Prostate gland (tissue), 2 donors: ENCODE results near the gene TMPRSS4. TPM values are rescaled to one million over a fixed set of nuclear protein-coding genes. Genes with fewer than 3 reads are reported as not detected.

Source experiments
- DNase-seq: peaks from one replicate; pipeline ENCODE4 v3.0.0-alpha.2; 2019; ENCODE audit warnings: low spot score
- H3K27ac ChIP-seq, 2 donors: fragments of 200-600 bp; sonication (generic); 2 replicates each; pipeline ENCODE4 v1.5.1; 2017 to 2019
- H3K27me3 ChIP-seq: fragments of 200-600 bp; sonication (generic); replicated peaks from 2 replicates; pipeline ENCODE4 v1.5.1; 2019; ENCODE audit not compliant: insufficient read depth
- H3K36me3 ChIP-seq, 2 donors: fragments of 200-600 bp; sonication (generic); 1 replicate in 1 of 2; 2 replicates in 1 of 2; pipeline versions ENCODE4 v1.5.1 to v1.8.1; 2017 to 2019
- H3K4me1 ChIP-seq: fragments of 200-600 bp; sonication (generic); replicated peaks from 2 replicates; pipeline ENCODE4 v1.5.1; 2019
- H3K4me3 ChIP-seq, 2 donors: fragments of 200-600 bp; sonication (generic); 2 replicates each; pipeline ENCODE4 v1.5.1; 2017 to 2019
- H3K9me3 ChIP-seq: fragments of 200-600 bp; sonication (generic); 2 replicates; pipeline ENCODE4 v1.5.1; 2017
- POLR2A ChIP-seq: fragments of 450-650 bp; IDR thresholded peaks from one replicate; pipeline ENCODE4 v1.6.1; 2016; ENCODE audit warnings: antibody characterized with exemption, mild to moderate bottlenecking
- POLR2AphosphoS5 ChIP-seq: sonication (generic); formaldehyde crosslinking; IDR thresholded peaks from one replicate; pipeline ENCODE4 v1.6.1; 2017; ENCODE audit warnings: antibody characterized with exemption
- WGBS: methylation state at CpG from one replicate; pipeline ENCODE4 v1.1.5; 2018; 5-methylcytosine and 5-hydroxymethylcytosine counted together
- intact Hi-C: fragments of 100-400 bp; cut with DNase I; formaldehyde crosslinking; loops from one replicate; pipeline ENCODE4 v1.14.2; 2022
- total RNA-seq, 2 donors: library from RNA; depleted of rRNA; stranded (reverse); fragments of >200 nt; gene quantifications; one replicate each; pipeline ENCODE4 v1.1.0, GENCODE V29; 2016
- TF ChIP-seq, protein P1 (sequence below), 4 experiments: fragments of 200-600 bp in 2 of 4; fragments of 450-650 bp in 2 of 4; sonication (generic) in 2 of 4; IDR thresholded peaks; 1 replicate in 3 of 4; 2 replicates in 1 of 4; pipeline ENCODE4 v1.5.1; 2016 to 2019; ENCODE audit warnings: antibody characterized with exemption in 4 of 4, mild to moderate bottlenecking in 2 of 4, moderate library complexity in 2 of 4

The TMPRSS4 gene
- total RNA-seq, 2 donors from 2014 or later: 1.5 to 6.4 TPM

DNA sequence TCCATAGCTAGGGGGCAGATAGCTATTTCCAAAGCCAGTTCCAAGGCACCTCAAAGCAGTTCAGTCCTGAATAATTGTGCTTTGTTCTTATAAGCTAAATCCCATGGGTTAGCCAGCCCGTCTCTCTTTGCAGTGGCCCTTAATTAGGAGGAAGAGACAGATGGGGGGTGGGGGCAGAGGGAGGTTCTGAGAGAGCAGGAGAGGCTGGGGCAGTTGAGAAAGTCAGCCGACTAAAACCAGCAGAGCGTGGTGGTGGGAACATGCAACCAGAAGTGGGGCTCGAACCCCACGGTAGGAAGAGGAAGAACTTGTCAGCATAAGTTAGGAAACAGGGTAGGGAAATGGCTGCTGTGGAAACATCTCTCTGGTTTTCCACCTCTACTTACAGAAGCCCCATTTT, 86.6 kb downstream of the TMPRSS4 start:
- Histone ChIP-seq H3K9me3 (no peaks in the 10 kb centered on the region), H3K27ac (no peak overlapping the region), H3K27me3 (no peaks in the 10 kb centered on the region), H3K4me3 (no peak overlapping the region), H3K4me1 (no peaks in the 10 kb centered on the region), H3K36me3 (no peaks in the 10 kb centered on the region)
- WGBS: 73% methylated on average over 5 of the region's 5 CpGs
- TF ChIP-seq POLR2A (no peak), POLR2AphosphoS5 (no peak)
- TF ChIP-seq, protein P1, sequence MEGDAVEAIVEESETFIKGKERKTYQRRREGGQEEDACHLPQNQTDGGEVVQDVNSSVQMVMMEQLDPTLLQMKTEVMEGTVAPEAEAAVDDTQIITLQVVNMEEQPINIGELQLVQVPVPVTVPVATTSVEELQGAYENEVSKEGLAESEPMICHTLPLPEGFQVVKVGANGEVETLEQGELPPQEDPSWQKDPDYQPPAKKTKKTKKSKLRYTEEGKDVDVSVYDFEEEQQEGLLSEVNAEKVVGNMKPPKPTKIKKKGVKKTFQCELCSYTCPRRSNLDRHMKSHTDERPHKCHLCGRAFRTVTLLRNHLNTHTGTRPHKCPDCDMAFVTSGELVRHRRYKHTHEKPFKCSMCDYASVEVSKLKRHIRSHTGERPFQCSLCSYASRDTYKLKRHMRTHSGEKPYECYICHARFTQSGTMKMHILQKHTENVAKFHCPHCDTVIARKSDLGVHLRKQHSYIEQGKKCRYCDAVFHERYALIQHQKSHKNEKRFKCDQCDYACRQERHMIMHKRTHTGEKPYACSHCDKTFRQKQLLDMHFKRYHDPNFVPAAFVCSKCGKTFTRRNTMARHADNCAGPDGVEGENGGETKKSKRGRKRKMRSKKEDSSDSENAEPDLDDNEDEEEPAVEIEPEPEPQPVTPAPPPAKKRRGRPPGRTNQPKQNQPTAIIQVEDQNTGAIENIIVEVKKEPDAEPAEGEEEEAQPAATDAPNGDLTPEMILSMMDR (IDR thresholded peaks at IDR 0.05): no peak
- DNase-seq: no peak
- intact Hi-C loops: no loop called here

- no peaks in the 10 kb centered on the region for H3K9me3 ChIP-seq
- no peak for TF ChIP-seq POLR2A
- H3K27ac ChIP-seq: no peak overlapping the region
- no peaks in the 10 kb centered on the region for H3K4me1 ChIP-seq
- H3K27me3 ChIP-seq: no peaks in the 10 kb centered on the region
- no peak for DNase-seq
- WGBS: 75% methylated on average over 2 of the region's 2 CpGs
- intact Hi-C loops: no loop called here
- H3K4me3 ChIP-seq: no peak overlapping the region
- H3K36me3 ChIP-seq: no peaks in the 10 kb centered on the region
These were observed 88.0 kb downstream of the TMPRSS4 start for GRCh38 chr11:118164885-118165284.

GRCh38 chr11:118166641-118167040, 89.8 kb downstream of the TMPRSS4 start:
- Histone ChIP-seq H3K36me3 (no peaks in the 10 kb centered on the region), H3K4me3 (no peak overlapping the region), H3K4me1 (no peaks in the 10 kb centered on the region), H3K27me3 (no peaks in the 10 kb centered on the region), H3K9me3 (no peaks in the 10 kb centered on the region), H3K27ac (no peak overlapping the region)
- intact Hi-C loops: no loop called here
- WGBS: 89% methylated on average over 17 of the region's 17 CpGs
- no peak for DNase-seq
- TF ChIP-seq, protein P1 (IDR thresholded peaks at IDR 0.05): no peak
- no peak for TF ChIP-seq POLR2AphosphoS5

DNA sequence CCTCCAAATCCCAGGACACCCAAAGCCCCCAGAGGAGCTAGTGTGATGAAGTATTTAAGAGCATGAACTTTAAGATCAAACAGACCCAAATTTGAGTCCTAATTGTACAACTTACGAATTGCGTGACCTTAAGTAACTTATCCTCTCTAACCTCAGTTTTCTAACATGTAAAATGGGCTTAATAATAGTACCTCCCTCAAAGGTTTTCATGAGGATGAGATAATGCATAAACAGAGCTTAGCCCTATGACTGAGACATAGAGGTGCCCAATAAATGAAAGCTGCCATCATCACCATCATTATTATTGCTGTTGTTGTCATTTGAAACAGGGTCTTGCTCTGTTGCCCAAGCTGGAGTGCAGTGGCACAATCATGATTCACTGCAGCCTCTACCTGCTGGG, 90.4 kb downstream of the TMPRSS4 start:
- TF ChIP-seq POLR2AphosphoS5 (no peak), POLR2A (no peak)
- TF ChIP-seq, protein P1 (IDR thresholded peaks at IDR 0.05): no peak
- DNase-seq: no peak
- Histone ChIP-seq H3K9me3 (no peaks in the 10 kb centered on the region), H3K27ac (no peak overlapping the region), H3K4me3 (no peak overlapping the region), H3K27me3 (no peaks in the 10 kb centered on the region), H3K36me3 (no peaks in the 10 kb centered on the region), H3K4me1 (no peaks in the 10 kb centered on the region)
- intact Hi-C loops: no loop called here
- 93% methylated on average over 2 of the region's 2 CpGs for WGBS

GRCh38 chr11:118167906-118168305, 91.0 kb downstream of the TMPRSS4 start:
- no peak for TF ChIP-seq POLR2A
- TF ChIP-seq POLR2AphosphoS5: no peak
- TF ChIP-seq, protein P1 (IDR thresholded peaks at IDR 0.05): no peak
- Histone ChIP-seq H3K27me3 (no peaks in the 10 kb centered on the region), H3K9me3 (no peaks in the 10 kb centered on the region), H3K4me1 (no peaks in the 10 kb centered on the region), H3K4me3 (no peak overlapping the region), H3K36me3 (no peaks in the 10 kb centered on the region), H3K27ac (no peak overlapping the region)
- DNase-seq: no peak
- intact Hi-C loops: no loop called here
- WGBS: 95% methylated on average over 12 of the region's 12 CpGs
